ENCODE data around the gene VWA8. TPM values are rescaled to one million over a fixed set of nuclear protein-coding genes. Genes with fewer than 3 reads are reported as not detected.

Gene VWA8
- total RNA-seq, result 14.1 and 15.7 TPM in 2 replicates

GRCh38 chr13:41960637-41961465 is at the start of gene VWA8:
VWA8 (minus strand) TSS chr13:41961109; CDS start chr13:41961015, 94 bp downstream.

Other genes with a start within 250 kb of the VWA8 start
- gene DGKH, start 87.5 kb upstream of the VWA8 start, total RNA-seq, result 7.3 and 7.7 TPM in 2 replicates

All from hair follicular keratinocyte (primary cell).